Stimulated activated CD4-positive, alpha-beta T cell treated with anti-CD3 and anti-CD28 coated beads, Interleukin-2, amount 100 ng/mL, for 4 hours (primary cell): ENCODE measurements around the gene SMIM20.

Source experiments
- DNase-seq: peaks from one replicate; pipeline ENCODE4 v3.0.0-alpha.2; 2020; ENCODE audit warnings: low read depth

SMIM20 gene

DNA sequence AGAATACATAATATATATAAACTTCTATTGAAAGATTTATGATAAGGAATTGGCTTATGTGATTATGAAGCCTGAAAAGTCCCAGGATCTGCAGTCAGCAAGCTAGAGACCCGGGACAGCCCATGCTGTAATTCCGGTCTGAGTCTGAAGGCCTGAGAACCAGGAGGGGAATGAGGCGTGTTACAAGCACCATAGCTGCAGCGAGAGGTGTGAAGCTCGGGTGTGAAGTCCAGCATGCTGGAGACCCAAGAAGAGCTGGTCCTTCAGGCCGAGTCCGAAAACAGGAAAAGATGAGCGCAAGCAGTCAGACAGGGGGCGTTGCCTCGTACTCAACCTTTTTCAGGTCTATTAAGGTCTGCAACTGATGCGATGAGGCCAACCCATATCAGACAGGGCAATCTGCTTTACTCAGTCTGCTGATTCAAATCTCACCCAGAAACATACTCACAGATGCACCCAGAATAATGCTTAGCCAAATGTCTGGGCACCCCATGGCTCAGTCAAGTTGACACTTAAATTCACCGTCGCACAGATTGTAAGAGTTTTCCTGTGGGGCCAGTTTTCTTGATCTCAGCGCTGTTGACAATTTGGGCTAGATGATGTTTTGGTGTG, 40.4 kb downstream of the SMIM20 start:
- DNase-seq, result no peak

DNA sequence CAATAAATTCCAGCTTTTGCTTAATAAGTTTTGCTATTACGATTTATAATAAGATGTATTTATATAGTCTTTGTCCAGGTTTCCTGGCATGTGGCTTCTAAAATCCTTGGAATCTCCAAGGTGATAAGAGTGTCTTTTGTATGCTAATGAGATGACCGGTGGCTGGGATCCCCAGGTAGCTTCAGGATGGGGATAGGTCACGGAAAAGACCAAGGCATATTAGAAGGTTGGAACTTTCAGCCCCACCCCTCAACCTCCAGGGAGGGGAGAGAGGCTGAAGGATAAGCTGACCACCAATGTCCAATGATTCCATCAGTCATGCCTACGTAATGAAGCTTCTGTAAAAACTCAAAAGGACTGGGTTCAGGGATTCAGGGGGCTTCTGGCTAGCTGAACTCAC, 41.7 kb downstream of the SMIM20 start:
- no peak for DNase-seq

DNA sequence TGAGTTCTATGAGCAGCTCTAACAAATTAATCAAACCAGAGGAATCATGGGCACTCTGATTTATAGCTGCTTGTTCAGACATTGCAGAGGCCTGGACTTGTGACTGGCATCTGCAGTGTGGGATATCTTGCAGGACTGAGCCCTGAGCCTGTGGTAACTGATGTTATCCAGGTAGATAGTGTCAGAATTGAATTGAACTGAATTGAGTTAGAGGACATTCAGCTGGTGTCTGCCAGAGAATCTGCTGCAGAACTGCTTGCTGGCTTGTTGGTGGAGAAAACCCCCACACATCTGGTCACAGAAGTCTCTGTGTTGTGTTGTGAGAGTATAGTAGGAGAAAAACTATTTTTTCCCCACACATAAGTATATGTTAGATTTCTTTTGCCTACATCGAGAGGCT, 42.2 kb downstream of the SMIM20 start:
- no peak for DNase-seq

DNA sequence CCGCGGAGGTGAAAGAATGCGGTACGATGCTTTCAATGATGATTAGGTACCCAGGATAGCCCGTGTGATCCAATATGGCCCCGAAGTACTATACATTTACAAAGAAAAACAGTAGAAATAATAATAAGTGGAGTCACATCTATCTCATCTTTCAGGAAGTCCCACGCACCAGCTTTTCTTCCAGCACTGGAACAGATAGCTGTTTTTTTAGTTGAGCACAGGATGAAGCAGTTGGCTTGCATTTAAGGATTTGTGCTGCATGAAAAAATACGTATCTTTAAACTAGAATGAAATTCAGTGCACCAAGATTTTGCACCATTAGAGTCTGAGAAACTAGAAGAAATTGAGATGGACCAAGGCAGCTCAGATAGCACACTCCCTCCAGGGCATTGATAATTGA, 44.1 kb downstream of the SMIM20 start:
- DNase-seq, result no peak

DNA sequence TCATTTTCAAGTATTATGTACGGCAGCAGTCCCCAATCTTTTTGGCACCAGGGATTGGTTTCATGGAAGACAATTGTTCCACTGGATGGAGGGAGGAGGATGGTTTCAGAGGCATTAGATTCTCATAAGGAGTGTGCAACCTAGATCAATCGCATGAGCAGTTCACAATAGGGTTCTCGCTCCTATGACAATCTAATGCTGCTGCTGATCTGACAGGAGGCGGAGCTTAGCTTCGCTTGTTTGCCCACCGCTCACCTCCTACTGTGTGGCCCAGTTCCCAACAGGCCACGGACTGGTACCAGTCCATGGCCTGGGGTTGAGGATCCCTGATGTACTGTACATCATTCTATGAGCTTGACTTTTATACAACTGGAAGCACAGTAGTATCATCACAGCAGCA, 48.4 kb downstream of the SMIM20 start:
- no peak for DNase-seq

DNA sequence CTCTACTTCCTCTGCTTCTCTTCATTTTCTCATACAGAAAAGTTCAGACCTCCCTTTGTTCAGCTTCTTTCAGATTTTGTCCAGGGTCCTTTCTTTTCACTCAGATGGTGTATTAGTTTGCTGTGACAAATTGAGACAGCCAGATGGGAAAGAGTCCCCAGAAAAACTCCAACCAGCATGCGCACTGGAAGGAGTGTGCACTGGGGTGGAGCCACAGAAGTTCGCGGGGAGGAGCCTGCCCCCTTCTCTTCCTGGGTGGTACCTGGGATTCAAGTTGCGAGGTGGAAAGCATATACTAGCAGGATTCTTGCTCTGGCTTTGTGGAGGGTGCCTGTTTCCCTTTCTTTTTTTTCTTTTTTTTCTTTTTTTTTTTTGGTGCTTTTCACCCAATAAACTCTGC, 51.6 kb downstream of the SMIM20 start:
- DNase-seq, result no peak

DNA sequence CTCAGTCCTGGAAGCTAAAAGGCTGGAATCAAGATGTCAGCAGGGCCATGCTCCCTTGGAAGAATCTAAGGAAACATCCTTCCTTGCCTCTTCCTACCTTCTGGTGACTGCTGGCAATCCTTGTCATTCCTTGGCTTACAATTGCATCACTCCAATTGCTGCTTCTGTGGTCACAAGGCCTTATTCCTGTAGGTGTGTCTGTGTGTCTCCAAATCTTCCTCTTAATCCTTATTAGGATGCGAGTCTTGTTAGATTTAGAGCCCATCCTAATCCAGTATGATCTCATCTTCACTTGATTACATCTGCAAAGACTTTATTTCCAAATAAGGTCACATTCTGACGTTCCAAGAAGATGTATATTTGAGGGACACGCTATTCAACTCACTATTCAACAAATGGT, 52.2 kb downstream of the SMIM20 start:
- no peak for DNase-seq

DNA sequence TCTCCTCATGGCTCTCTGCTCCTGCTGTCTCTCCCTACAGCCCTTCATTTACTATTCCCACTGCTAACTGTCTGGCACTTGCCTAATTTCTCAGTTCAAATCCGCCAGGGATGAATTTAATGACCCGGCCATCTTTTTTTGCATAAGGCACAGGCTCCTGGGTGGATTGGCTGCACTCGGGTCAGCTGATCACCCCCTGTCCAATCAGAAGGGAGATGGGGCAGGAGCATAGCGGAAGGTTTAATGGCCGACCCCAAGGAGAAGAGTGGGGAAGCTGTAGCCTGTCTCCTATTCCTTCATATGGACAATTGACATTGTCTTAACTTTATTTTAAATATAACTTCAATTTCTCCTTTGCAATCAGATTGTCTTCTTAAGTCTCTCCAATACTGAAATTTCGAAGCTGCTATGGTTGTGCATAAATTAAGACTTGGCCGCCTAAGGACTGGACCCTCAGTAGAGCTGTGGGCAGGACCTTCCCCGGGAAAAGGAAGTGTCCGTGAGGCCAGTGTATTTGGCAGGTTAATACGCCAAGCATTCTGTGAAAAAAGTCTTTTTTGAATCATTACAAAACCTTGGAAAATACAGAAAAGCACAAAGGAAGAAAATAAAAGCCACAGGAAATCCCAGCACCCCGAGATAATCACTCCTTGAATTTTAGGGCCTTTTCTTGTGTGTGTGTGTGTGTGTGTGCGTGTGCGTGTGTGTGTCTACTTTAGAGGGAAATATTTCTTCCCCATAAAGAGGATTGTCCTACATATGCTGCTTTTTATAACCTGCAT, 55.5 kb downstream of the SMIM20 start:
- DNase-seq, result no peak

DNA sequence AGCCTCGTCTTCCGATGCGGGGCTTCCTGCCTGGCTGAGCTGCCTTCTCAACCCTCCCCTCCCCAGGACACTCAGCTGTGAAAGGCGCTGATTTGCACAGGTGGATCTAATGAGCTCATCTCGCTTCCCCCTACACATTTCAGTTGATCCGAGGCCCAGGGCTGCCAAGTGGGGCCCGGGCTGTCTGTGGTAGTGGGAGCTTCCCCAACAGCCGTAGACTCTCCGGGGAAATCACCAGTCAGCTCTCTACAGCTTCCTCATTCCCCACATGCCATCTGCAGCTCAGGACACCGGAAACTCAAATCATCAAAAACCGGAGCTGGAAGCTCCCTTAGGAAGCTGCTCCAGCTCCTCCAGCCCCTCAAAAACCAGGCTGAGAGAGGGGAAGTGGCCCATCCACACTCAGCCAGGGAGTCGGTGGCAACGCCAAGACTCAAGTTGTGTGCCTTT, 56.2 kb downstream of the SMIM20 start:
- no peak for DNase-seq

DNA sequence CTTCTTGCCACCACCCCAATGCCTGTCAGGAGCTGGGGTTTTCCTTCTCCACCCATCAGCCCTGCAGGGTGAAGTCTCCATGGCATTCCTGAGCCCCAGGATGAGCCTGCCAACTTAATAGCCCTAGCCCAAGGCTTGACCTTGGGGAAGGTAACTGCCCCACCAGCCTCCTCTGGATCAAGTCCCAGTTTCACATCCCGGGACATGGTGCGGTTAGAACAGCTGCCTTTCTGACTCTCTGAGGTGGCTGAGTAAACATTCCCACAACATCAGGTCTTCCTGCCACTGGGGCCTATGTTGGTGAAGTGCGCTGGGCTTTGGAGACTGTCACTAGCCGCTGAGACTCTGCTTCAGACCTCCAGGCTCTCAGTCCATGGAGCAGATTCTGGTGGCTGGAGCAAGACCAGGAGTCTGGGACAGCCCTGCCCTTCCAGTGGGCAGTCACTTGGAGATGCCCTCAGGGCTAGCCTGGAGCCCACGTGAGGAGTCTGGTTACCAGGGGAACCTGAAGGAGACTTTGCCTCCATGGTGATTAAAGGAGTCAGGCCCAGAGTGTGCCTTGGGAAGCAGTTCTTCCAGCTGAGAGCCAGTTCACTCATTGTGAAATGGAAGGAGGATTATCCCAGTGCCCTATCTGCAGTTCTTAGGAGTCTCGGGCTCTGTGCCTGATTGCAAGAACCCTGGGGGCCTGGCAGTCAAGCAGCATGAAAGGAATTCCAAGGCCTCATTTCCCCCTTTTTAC, 56.8 kb downstream of the SMIM20 start:
- DNase-seq, result no peak

DNA sequence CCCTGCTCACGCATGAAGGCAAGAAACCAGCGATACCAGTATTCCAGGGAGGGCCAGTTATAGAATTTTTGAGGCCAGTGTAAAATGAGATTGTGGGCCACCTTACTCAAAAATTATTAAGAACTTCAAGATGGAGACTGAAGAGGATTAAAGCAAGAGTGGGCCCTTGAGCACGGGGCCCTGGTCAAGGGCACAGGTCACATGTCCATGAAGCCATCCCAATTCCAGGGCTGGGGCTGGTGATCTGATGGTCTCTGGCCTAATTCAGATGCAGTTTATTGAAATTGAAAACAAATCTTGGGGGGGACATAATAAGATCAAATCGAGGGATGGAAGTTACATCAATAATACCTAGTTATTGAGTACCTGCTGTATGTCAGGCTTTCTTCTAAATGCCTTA, 58.3 kb downstream of the SMIM20 start:
- DNase-seq, result no peak

DNA sequence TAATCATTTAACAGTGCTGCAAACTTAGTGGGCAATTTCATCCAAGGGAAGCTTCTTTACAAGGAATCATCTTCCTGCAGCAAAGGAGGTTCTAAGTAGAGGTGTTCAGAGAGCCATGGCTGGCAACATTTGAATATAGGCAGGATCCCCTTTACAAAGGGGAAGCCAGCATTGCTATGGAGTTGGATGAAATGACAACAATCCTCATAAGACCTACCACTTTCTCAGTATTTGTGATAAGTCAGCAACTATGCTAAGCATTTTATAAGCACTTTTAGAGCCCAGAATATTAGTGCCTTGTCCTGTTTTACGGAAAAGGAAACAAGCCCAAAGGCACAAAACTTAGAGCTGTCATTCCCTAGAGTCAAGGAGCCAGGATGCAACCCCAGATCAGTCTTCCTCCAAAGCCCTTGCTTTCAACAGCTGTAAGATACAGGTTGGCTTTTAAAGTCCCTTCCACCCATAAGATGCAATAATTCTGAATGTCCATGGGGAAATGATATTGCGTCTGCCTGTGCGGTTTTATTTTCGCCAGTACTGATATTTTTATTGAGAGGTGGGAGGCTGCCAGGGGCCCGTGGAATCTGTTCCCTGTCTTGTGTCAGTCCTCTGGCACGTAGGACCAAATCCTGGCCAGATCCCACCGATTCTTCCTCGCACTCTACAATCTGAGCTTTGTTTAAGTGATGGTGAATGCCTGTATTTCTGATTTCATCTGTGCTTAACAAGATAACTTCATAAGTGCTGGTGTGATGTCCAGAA, 59.1 kb downstream of the SMIM20 start:
- no peak for DNase-seq

DNA sequence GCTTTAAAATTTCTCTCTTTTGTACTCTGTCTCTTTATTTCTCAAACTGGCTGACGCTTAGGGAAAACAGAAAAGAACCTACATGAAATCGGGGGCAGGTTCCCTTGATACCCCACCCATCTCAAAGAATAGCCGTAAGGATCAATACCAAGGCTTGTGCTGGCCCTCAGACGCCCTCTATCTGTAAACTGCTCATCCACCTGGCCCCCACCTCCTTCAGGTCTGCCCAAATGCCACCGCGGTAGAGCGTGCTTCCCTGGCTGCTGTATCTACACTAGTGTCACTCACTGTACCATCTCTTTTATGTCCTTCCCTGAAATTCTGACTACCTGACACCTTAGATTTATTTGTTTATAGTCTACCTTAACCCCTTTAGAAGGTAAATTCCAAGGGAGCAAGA, 62.8 kb downstream of the SMIM20 start:
- DNase-seq, result no peak

DNA sequence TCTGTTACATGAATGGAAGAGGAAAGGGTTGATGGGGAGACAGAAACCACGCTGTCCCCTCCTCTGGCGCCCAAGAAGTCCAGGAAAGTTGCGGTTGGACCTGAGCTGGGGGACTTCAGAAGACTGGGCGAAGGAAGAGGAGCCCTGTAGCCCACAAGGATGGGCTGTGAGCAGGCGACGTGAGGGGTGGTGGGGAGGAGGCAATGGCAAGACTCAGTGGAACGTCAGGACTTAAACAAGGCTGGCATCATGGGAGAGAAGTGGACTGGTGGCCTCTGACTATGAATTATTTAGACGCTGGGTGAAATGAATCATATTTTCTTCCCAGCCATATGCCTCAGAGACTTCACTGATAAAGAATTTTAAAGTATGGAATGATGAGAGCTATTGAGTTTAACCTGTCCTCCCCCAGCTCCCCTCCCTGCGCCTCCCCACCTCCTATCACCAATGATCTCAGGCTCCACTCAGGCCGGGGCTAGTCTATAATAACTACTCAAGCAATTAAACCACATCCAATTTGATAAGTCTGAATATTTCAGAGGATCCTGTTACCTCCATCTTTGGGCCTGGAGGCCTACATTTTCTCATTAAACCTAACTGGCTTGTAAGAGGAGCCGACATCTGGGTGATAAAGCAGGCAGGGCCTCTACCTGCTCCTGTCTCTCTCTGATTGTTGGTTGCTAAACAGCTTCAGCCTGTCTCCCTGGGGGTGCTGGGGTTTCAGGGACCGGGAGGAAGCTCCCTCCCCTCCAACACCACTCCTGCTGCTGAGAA, 63.6 kb downstream of the SMIM20 start:
- no peak for DNase-seq

DNA sequence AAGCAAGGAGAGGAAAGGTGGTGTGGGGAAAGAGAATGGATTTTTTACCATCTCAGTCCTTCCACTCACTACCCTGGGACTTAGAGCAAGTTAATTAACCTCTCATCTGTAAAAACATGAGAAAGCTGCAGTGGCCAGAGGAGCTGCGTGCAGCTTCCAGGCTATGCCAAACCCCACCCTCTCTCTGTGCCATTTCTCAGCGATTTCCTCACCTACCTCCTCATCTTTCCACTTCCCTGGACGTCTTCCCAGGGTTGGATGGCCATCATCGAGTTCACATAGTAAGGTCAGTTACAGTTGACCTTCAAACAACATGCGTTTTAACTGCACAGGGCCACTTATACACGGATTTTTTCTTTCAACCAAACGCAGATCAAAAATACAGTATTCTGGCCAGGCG, 64.3 kb downstream of the SMIM20 start:
- no peak for DNase-seq
